Astrocyte (in vitro differentiated cells and primary cell): Measurements from ENCODE around the gene CSPG4. TPM values are rescaled to one million over a fixed set of nuclear protein-coding genes. Genes with fewer than 3 reads are reported as not detected.
"Not testable (repeated sequence)": the region's sequence is repeated elsewhere in the genome, so short reads cannot be mapped to it uniquely, and the experiment has no call there.

Experiments used
- DNase-seq: peaks from one replicate; pipeline ENCODE4 v3.0.0-alpha.2; 2010; ENCODE audit warnings: low read depth
- FAIRE-seq: peaks from 2 replicates; lab custom pipeline; 2011; peaks lifted over from hg19 to GRCh38; lab: Jason Lieb, UNC
- H2AFZ ChIP-seq: 2 replicates; pipeline ENCODE4 v1.6.0; 2012; ENCODE audit warnings: low read depth, low read length, inconsistent platforms
- H3K27ac ChIP-seq: 2 replicates; pipeline ENCODE4 v1.5.1; 2011; ENCODE audit warnings: low read depth, low read length, inconsistent platforms
- H3K27me3 ChIP-seq: 2 replicates; pipeline ENCODE4 v1.6.0; 2011; ENCODE audit warnings: low read length, inconsistent platforms; ENCODE audit not compliant: insufficient read depth
- H3K36me3 ChIP-seq: 2 replicates; pipeline ENCODE4 v1.5.1; 2011; ENCODE audit warnings: low read length, inconsistent platforms; ENCODE audit not compliant: insufficient read depth
- H3K4me1 ChIP-seq: 2 replicates; pipeline ENCODE4 v1.5.1; 2011; ENCODE audit warnings: low read length, inconsistent platforms; ENCODE audit not compliant: insufficient read depth
- H3K4me2 ChIP-seq: 2 replicates; pipeline ENCODE4 v1.6.0; 2012; ENCODE audit warnings: low read length, inconsistent platforms
- H3K4me3 ChIP-seq: 2 replicates; pipeline ENCODE4 v1.5.1; 2011; ENCODE audit warnings: low read depth, mild to moderate bottlenecking, low read length, inconsistent platforms; ENCODE audit not compliant: insufficient read depth
- H3K79me2 ChIP-seq: 2 replicates; pipeline ENCODE4 v1.6.0; 2012; ENCODE audit warnings: mild to moderate bottlenecking, low read length, inconsistent platforms; ENCODE audit not compliant: insufficient read depth
- H3K9ac ChIP-seq: 2 replicates; pipeline ENCODE4 v1.6.0; 2012; ENCODE audit warnings: mild to moderate bottlenecking, low read length, inconsistent platforms
- H3K9me3 ChIP-seq: 2 replicates; pipeline ENCODE4 v1.5.1; 2012; ENCODE audit warnings: low read depth, mild to moderate bottlenecking, low read length, inconsistent platforms; ENCODE audit not compliant: insufficient read depth
- H4K20me1 ChIP-seq: 2 replicates; pipeline ENCODE4 v1.6.0; 2012; ENCODE audit warnings: low read length, inconsistent platforms; ENCODE audit not compliant: insufficient read depth
- H3K27ac Mint-ChIP-seq: one replicate; pipeline ENCODE4 v1.8.0; 2021; ENCODE audit warnings: mild to moderate bottlenecking, mixed read lengths; ENCODE audit not compliant: unreplicated experiment
- H3K27me3 Mint-ChIP-seq: one replicate; pipeline ENCODE4 v1.8.0; 2021; ENCODE audit warnings: low read depth, mixed read lengths; ENCODE audit not compliant: unreplicated experiment
- H3K36me3 Mint-ChIP-seq: one replicate; pipeline ENCODE4 v1.8.0; 2021; ENCODE audit warnings: low read depth, mixed read lengths; ENCODE audit not compliant: unreplicated experiment
- H3K4me1 Mint-ChIP-seq: one replicate; pipeline ENCODE4 v1.8.0; 2021; ENCODE audit warnings: low read depth, mixed read lengths; ENCODE audit not compliant: unreplicated experiment
- H3K4me3 Mint-ChIP-seq: one replicate; pipeline ENCODE4 v1.8.0; 2021; ENCODE audit warnings: mild to moderate bottlenecking, moderate library complexity, mixed read lengths; ENCODE audit not compliant: unreplicated experiment
- H3K9me3 Mint-ChIP-seq: one replicate; pipeline ENCODE4 v1.8.0; 2021; ENCODE audit warnings: mild to moderate bottlenecking, mixed read lengths; ENCODE audit not compliant: unreplicated experiment
- CTCF ChIP-seq: IDR thresholded peaks from 2 replicates; pipeline ENCODE4 v1.5.1; 2011; ENCODE audit warnings: low read depth, mild to moderate bottlenecking, inconsistent platforms, low read length, moderate library complexity; ENCODE audit not compliant: insufficient read depth
- EZH2 ChIP-seq: IDR thresholded peaks from 2 replicates; pipeline ENCODE4 v1.6.1; 2012; ENCODE audit warnings: mild to moderate bottlenecking, low read length, inconsistent platforms; ENCODE audit not compliant: insufficient read depth
- total RNA-seq: library from RNA; stranded (reverse); gene quantifications from 2 replicates; pipeline ENCODE4 v1.2.1, GENCODE V29; 2021

The CSPG4 gene
- total RNA-seq, 1 donor from 2014 or later = 26.9 TPM

GRCh38 chr15:75706682-75706954 lies 6.0 kb downstream of the CSPG4 start:
- FAIRE-seq = no peak
- TF ChIP-seq EZH2 (no peak), CTCF (no peak)
- no peaks in the 10 kb centered on the region for H3K27me3 ChIP-seq

GRCh38 chr15:75705854-75706681 lies 6.6 kb downstream of the CSPG4 start:
- Histone ChIP-seq H3K9me3 (no peaks in the 10 kb centered on the region), H3K27ac (no peak overlapping the region), H3K27me3 (no peaks in the 10 kb centered on the region), H4K20me1 (peaks cover 33% of the 10 kb centered on the region), H3K79me2 (peaks cover 59% of the 10 kb centered on the region), H3K4me1 (peaks cover 32% of the 10 kb centered on the region), H3K4me3 (no peak overlapping the region), H3K9ac (no peak overlapping the region), H3K36me3 (no peaks in the 10 kb centered on the region), H2AFZ (no peak overlapping the region), H3K4me2 (no peak overlapping the region)
- H3K4me3 Mint-ChIP-seq = peak overlapping the region; percentile 17
- TF ChIP-seq EZH2 (no peak), CTCF (no peak)
- no peak for DNase-seq
- no peaks in the 10 kb centered on the region for H3K9me3 Mint-ChIP-seq
- peaks cover 28% of the 10 kb centered on the region for H3K4me1 Mint-ChIP-seq
- no peak for FAIRE-seq
- peaks cover 6% of the 10 kb centered on the region for H3K36me3 Mint-ChIP-seq
- H3K27ac Mint-ChIP-seq = peak overlapping the region; percentile 71
- H3K27me3 Mint-ChIP-seq = peaks cover 2% of the 10 kb centered on the region

More at GRCh38 chr15:75706682-75706954, 6.0 kb downstream of the CSPG4 start:
- no peaks in the 10 kb centered on the region for H3K36me3 ChIP-seq
- no peak overlapping the region for H3K27ac ChIP-seq
- H3K27ac Mint-ChIP-seq = peak overlapping the region; percentile 21
- peaks cover 33% of the 10 kb centered on the region for H4K20me1 ChIP-seq
- H3K27me3 Mint-ChIP-seq = peaks cover 2% of the 10 kb centered on the region
- peaks cover 30% of the 10 kb centered on the region for H3K4me1 Mint-ChIP-seq
- no peak for DNase-seq
- no peak overlapping the region for H3K9ac ChIP-seq
- H3K4me2 ChIP-seq = no peak overlapping the region
- no peaks in the 10 kb centered on the region for H3K9me3 ChIP-seq
- peak overlapping the region; percentile 17 for H3K4me3 Mint-ChIP-seq
- peaks cover 31% of the 10 kb centered on the region for H3K4me1 ChIP-seq
- H2AFZ ChIP-seq = no peak overlapping the region
- H3K4me3 ChIP-seq = no peak overlapping the region
- H3K9me3 Mint-ChIP-seq = no peaks in the 10 kb centered on the region
- H3K79me2 ChIP-seq = peaks cover 59% of the 10 kb centered on the region
- peaks cover 6% of the 10 kb centered on the region for H3K36me3 Mint-ChIP-seq

- H3K4me1 ChIP-seq = peaks cover 35% of the 10 kb centered on the region
- H3K4me3 Mint-ChIP-seq, H3K27ac ChIP-seq, H3K9me3 ChIP-seq, H3K4me2 ChIP-seq, H3K36me3 Mint-ChIP-seq, H3K27me3 ChIP-seq, H3K9me3 Mint-ChIP-seq, H2AFZ ChIP-seq, H3K9ac ChIP-seq, DNase-seq, H3K36me3 ChIP-seq, H3K27me3 Mint-ChIP-seq, H3K4me3 ChIP-seq: not testable (repeated sequence)
- H3K79me2 ChIP-seq = peaks cover 57% of the 10 kb centered on the region
- Mint-ChIP-seq H3K4me1 (peaks cover 28% of the 10 kb centered on the region), H3K27ac (peak overlapping the region; percentile 71)
- peak; percentile 37 for FAIRE-seq
- peaks cover 33% of the 10 kb centered on the region for H4K20me1 ChIP-seq
Measured at GRCh38 chr15:75705375-75705774, 7.3 kb downstream of the CSPG4 start.
